A549 treated with Hydrocortisone at 1 μM for 4 hours (cell line): ENCODE results near the gene FETUB. TPM values are rescaled to one million over a fixed set of nuclear protein-coding genes. Genes with fewer than 3 reads are reported as not detected.

Experiments
- total RNA-seq: library from RNA; stranded (reverse); fragments of 200-300 nt; extraction: Qiagen RNA extraction; gene quantifications from 5 replicates; pipeline ENCODE4 v1.2.3, GENCODE V29; 2022

Gene FETUB, protein sequence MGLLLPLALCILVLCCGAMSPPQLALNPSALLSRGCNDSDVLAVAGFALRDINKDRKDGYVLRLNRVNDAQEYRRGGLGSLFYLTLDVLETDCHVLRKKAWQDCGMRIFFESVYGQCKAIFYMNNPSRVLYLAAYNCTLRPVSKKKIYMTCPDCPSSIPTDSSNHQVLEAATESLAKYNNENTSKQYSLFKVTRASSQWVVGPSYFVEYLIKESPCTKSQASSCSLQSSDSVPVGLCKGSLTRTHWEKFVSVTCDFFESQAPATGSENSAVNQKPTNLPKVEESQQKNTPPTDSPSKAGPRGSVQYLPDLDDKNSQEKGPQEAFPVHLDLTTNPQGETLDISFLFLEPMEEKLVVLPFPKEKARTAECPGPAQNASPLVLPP
- 0.12 to 0.34 TPM (median 0.15 TPM) in 3 of 5 replicates, not detected in the others for total RNA-seq

GRCh38 chr3:186639778-186640472 is at the start of gene FETUB:
TSS of gene FETUB (plus strand) at chr3:186640399. CDS start at chr3:186640461, 62 bp downstream.

GRCh38 chr3:186612721-186613636 is 27.2 kb upstream of the FETUB start, which contains the start of gene AHSG:
TSS of gene AHSG (plus strand) at chr3:186613060. CDS start at chr3:186613142, 82 bp downstream.

DNA sequence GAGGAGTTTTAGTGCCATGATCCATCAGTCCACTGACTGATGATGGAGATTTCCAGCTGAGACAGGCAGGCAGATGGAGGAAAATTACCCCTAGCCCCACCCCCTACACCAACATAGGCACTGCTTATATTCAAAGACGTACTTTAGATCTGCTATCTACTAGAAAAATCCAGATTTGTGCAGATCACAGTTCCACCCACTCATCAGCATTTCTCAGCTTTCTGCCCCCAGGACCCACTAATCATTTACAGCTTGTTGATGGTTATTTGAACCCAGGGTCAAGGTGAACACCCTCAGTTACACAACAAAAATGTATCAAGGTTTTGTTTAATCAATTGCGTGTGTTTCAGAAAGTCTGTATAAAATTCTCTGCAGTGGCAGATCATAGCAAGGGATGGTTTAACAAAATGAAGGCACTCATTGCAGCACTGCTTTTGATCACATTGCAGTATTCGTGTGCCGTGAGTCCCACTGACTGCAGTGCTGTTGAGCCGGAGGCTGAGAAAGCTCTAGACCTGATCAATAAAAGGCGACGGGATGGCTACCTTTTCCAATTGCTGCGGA is 25.5 kb downstream of the FETUB start, which contains the start of gene HRG:
TSS of gene HRG (plus strand) at position 390 of the 564 bp plus-strand sequence. CDS start at position 408, 18 bp downstream.

Other genes starting within 250 kb of the FETUB start
- 0.38 to 0.89 TPM (median 0.78 TPM) in 5 replicates for gene CRYGS, start 96.0 kb upstream of the FETUB start, total RNA-seq
- 6.0 to 8.0 TPM (median 6.6 TPM) in 5 replicates for gene TBCCD1, start 73.1 kb upstream of the FETUB start, total RNA-seq
- gene DNAJB11, start 69.7 kb upstream of the FETUB start, total RNA-seq: 48.3 to 54.8 TPM (median 52.8 TPM) in 5 replicates
- 0.09 to 0.13 TPM (median 0.12 TPM) in 4 of 5 replicates, not detected in the other for gene AHSG, start 27.3 kb upstream of the FETUB start, total RNA-seq
- gene HRG, start 25.6 kb downstream of the FETUB start, total RNA-seq: not detected in 5 replicates
- gene KNG1, start 77.0 kb downstream of the FETUB start, total RNA-seq: 0.06 TPM in 1 of 5 replicates, not detected in the others
- 126 to 149 TPM (median 136 TPM) in 5 replicates for gene EIF4A2, start 143.2 kb downstream of the FETUB start, total RNA-seq
- 41.0 to 61.1 TPM (median 47.8 TPM) in 5 replicates for gene RFC4, start 166.1 kb downstream of the FETUB start, total RNA-seq
- not detected in 5 replicates for gene ADIPOQ, start 202.3 kb downstream of the FETUB start, total RNA-seq